ENCODE measurements around the gene CACYBP. TPM values are rescaled to one million over a fixed set of nuclear protein-coding genes. Genes with fewer than 3 reads are reported as not detected.
A peak's percentile ranks its signal among the peaks of the same experiment; 100 is the strongest.

Gene CACYBP
- total and polyA plus RNA-seq, 2 of the 13 experiments (the other 11 are each of a cell fraction or from before 2014, with no cell fraction given): 18.4 to 183 TPM

DNA sequence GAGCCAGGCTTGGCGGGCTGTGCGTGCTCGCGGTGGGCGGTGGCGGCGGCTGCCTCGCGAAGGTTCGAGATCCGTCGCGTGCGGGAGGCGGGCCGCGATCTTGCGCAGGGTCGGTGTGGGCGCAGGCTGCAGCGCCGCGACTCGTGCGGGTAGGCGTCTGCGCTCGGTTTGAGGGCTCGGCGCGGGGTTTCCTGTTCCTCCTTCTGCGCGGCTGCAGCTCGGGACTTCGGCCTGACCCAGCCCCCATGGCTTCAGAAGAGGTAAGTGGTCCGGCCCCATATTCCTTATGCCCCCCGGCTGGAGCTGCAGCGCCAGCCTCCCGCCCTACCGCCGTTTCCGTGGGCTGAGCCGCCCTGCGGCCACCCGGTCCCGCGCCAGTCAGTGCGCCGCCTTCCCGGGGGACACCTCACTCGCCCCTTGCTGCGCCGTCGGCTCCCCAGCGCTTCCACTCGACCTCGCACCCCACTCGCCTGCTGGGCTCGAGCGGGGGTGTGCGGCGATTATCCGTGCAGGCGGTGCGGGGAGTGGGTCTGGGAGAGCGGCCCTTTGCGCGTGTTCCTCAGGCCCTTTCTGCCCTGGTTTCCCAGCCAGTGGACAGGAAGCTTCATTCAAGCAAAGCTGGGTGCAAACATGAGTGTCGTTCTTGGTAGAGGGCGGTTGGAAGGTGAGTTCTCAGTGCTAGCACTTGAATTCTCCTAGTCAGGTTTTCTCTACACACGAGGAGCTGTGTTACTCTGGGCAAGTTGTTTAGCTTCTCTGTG lies at the start of gene CACYBP (continued):
- no peak for TF ChIP-seq SOX13 (IDR thresholded peaks at IDR 0.05)
- no peak; a peak in 1 of 4 replicates for TF ChIP-seq SOX13 (CRISPR knock-in tag; conservative IDR thresholded peaks at IDR 0.05 in 1 of 2, IDR thresholded peaks at IDR 0.05 in 1 of 2)
- TF ChIP-seq ZNF510 (CRISPR knock-in tag; IDR thresholded peaks at IDR 0.05; ENCODE audit: low read depth): peak; percentile 99
- peak; percentile 84; the same call in 1 of the 2 replicates for TF ChIP-seq SNAPC5 (CRISPR knock-in tag; IDR thresholded peaks at IDR 0.05; ENCODE audit: borderline replicate concordance)
- peak; percentile 88; the same call in 1 of the 2 replicates for TF ChIP-seq KLF15 (CRISPR knock-in tag; IDR thresholded peaks at IDR 0.05; ENCODE audit: borderline replicate concordance)
- TF ChIP-seq, protein P1, sequence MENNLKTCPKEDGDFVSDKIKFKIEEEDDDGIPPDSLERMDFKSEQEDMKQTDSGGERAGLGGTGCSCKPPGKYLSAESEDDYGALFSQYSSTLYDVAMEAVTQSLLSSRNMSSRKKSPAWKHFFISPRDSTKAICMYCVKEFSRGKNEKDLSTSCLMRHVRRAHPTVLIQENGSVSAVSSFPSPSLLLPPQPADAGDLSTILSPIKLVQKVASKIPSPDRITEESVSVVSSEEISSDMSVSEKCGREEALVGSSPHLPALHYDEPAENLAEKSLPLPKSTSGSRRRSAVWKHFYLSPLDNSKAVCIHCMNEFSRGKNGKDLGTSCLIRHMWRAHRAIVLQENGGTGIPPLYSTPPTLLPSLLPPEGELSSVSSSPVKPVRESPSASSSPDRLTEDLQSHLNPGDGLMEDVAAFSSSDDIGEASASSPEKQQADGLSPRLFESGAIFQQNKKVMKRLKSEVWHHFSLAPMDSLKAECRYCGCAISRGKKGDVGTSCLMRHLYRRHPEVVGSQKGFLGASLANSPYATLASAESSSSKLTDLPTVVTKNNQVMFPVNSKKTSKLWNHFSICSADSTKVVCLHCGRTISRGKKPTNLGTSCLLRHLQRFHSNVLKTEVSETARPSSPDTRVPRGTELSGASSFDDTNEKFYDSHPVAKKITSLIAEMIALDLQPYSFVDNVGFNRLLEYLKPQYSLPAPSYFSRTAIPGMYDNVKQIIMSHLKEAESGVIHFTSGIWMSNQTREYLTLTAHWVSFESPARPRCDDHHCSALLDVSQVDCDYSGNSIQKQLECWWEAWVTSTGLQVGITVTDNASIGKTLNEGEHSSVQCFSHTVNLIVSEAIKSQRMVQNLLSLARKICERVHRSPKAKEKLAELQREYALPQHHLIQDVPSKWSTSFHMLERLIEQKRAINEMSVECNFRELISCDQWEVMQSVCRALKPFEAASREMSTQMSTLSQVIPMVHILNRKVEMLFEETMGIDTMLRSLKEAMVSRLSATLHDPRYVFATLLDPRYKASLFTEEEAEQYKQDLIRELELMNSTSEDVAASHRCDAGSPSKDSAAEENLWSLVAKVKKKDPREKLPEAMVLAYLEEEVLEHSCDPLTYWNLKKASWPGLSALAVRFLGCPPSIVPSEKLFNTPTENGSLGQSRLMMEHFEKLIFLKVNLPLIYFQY (CRISPR knock-in tag; IDR thresholded peaks at IDR 0.05; ENCODE audit: borderline replicate concordance): no peak
- TF ChIP-seq, protein P2, sequence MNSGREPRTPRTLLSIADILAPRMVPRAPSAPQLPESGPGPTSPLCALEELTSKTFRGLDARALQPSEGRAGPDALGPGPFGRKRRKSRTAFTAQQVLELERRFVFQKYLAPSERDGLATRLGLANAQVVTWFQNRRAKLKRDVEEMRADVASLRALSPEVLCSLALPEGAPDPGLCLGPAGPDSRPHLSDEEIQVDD (CRISPR knock-in tag; IDR thresholded peaks at IDR 0.05; ENCODE audit: borderline replicate concordance): peak; percentile 37; the same call in 1 of the 2 replicates
- TF ChIP-seq THAP7 (CRISPR knock-in tag; IDR thresholded peaks at IDR 0.05): peak; percentile 95; the same call in 1 of the 2 replicates
- TF ChIP-seq YEATS4 (CRISPR knock-in tag; IDR thresholded peaks at IDR 0.05; ENCODE audit: borderline replicate concordance): peak; percentile 72
- peak; percentile 9; the same call in 1 of the 2 replicates for TF ChIP-seq SP2 (CRISPR knock-in tag; IDR thresholded peaks at IDR 0.05)
- peak; percentile 98 for TF ChIP-seq ATF5 (CRISPR knock-in tag; IDR thresholded peaks at IDR 0.05; ENCODE audit: low read depth)
- TF ChIP-seq, protein P3, sequence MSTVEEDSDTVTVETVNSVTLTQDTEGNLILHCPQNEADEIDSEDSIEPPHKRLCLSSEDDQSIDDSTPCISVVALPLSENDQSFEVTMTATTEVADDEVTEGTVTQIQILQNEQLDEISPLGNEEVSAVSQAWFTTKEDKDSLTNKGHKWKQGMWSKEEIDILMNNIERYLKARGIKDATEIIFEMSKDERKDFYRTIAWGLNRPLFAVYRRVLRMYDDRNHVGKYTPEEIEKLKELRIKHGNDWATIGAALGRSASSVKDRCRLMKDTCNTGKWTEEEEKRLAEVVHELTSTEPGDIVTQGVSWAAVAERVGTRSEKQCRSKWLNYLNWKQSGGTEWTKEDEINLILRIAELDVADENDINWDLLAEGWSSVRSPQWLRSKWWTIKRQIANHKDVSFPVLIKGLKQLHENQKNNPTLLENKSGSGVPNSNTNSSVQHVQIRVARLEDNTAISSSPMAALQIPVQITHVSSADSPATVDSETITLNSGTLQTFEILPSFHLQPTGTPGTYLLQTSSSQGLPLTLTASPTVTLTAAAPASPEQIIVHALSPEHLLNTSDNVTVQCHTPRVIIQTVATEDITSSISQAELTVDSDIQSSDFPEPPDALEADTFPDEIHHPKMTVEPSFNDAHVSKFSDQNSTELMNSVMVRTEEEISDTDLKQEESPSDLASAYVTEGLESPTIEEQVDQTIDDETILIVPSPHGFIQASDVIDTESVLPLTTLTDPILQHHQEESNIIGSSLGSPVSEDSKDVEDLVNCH (CRISPR knock-in tag; IDR thresholded peaks at IDR 0.05): peak; percentile 93
- no peak for TF ChIP-seq CEBPB (IDR thresholded peaks at IDR 0.05; ENCODE audit: borderline replicate concordance, low read depth, low read length)
- 0 out of 2 replicates have a peak, but pooled peaks have one; percentile 18 for TF ChIP-seq TIGD3 (CRISPR knock-in tag; IDR thresholded peaks at IDR 0.05; ENCODE audit: borderline replicate concordance)
- peak; percentile 71; the same call in 1 of the 2 replicates for TF ChIP-seq MEIS2 (CRISPR knock-in tag; IDR thresholded peaks at IDR 0.05)
- TF ChIP-seq ATF7 (IDR thresholded peaks at IDR 0.05): no peak
- no peak for TF ChIP-seq ATF7 (CRISPR knock-in tag; IDR thresholded peaks at IDR 0.05)
- peak; percentile 77; the same call in 1 of the 2 replicates for TF ChIP-seq ZNF530 (CRISPR knock-in tag; IDR thresholded peaks at IDR 0.05; ENCODE audit: low read depth)

All from HepG2 (cell line).